GM12872 (cell line): ENCODE measurements around the gene TRUB1.

Experiments used
- TF ChIP-seq, protein P1 (sequence below): IDR thresholded peaks from 3 replicates; pipeline ENCODE4 v1.5.1; 2011; ENCODE audit warnings: low read depth, mild to moderate bottlenecking, low read length, moderate library complexity; ENCODE audit not compliant: insufficient read depth

The TRUB1 gene

DNA sequence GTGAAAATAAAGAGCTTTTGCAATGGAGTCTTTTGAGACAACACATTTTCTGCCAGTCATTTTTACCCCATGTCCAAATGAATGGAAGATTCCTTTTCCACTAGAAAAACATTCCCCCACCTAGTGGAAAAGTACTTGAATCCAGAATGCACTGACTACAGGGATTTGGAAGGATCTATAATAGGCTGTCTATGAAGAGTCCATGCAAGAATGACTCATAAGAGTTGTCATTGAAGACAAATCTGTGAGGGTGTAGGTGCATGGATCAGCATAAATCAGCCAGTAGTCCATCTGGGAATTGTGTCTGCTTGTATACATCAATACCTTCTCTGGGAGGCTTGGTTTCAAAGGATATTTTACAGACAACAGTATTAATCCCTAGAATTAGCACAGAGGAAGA is 32.5 kb upstream of the TRUB1 start:
- TF ChIP-seq, protein P1, sequence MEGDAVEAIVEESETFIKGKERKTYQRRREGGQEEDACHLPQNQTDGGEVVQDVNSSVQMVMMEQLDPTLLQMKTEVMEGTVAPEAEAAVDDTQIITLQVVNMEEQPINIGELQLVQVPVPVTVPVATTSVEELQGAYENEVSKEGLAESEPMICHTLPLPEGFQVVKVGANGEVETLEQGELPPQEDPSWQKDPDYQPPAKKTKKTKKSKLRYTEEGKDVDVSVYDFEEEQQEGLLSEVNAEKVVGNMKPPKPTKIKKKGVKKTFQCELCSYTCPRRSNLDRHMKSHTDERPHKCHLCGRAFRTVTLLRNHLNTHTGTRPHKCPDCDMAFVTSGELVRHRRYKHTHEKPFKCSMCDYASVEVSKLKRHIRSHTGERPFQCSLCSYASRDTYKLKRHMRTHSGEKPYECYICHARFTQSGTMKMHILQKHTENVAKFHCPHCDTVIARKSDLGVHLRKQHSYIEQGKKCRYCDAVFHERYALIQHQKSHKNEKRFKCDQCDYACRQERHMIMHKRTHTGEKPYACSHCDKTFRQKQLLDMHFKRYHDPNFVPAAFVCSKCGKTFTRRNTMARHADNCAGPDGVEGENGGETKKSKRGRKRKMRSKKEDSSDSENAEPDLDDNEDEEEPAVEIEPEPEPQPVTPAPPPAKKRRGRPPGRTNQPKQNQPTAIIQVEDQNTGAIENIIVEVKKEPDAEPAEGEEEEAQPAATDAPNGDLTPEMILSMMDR = no peak

DNA sequence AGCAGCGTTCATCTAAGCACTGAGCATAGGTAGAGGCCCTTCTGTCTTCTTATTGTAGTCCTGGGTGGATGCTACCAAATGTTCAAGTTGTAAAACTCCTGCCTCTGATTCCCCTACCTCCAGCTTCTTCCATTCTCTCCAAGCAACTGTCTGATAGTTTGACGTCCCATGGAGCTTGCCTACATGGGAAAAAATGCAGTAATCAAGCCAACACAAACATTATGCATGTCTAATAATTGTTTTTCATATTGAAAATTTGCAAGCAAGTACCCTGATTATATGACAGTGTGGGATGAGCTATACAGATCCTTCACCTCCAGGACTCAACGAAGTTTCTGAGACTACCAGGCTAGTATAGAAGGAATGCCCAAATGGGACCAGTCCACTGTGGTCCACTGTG is 31.0 kb upstream of the TRUB1 start:
- TF ChIP-seq, protein P1 = no peak

DNA sequence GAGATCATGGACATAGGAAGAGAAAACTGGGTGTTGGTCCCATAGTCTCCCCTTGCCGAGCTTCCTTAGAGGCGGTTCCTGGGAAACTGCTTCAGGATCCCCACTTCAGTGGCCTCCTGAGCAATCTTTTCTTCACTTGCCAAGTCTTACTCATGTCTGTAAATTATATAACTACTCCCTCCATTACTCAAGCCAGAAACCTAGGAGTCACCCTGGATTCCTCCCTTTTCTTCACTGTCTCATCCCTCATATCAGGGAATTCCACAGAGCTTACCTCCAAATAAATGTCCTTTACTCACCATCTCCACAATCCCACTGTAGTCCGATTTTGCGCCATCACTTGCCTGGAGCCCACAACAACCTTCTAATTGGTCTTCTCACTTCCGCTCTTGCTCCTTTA is 29.1 kb upstream of the TRUB1 start:
- TF ChIP-seq, protein P1 = no peak

DNA sequence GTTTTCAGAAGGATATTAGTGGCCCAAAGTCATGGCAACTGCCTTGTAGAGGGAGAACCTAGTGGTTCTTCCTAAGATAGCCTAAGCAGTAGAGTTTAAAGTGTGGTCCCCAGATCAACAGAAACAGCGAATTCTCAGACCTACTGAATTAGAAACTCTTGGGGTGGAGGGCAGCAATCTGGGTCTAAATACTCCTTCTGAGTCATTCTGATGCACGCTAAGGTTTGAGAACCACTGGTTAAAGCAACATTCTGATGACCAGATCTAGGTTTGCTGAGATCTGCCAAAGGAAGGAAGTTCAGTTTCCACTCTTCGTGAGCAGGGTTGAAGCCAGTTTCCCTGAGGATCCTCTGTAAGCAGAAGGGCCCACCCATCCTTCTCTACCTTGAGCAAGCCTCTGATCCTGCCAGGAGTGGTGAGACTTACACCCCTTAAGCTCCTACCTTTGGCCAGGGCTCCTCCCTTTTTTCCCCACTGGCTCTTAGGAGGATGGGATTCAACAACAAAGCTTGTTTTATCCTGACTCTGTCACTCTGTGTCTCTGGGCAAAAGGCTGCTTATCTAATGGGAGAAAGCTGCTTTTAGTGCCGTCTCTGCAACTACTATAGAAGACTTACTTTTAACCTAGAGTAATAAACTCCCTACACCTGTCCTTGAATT is 26.8 kb upstream of the TRUB1 start:
- TF ChIP-seq, protein P1 = no peak

DNA sequence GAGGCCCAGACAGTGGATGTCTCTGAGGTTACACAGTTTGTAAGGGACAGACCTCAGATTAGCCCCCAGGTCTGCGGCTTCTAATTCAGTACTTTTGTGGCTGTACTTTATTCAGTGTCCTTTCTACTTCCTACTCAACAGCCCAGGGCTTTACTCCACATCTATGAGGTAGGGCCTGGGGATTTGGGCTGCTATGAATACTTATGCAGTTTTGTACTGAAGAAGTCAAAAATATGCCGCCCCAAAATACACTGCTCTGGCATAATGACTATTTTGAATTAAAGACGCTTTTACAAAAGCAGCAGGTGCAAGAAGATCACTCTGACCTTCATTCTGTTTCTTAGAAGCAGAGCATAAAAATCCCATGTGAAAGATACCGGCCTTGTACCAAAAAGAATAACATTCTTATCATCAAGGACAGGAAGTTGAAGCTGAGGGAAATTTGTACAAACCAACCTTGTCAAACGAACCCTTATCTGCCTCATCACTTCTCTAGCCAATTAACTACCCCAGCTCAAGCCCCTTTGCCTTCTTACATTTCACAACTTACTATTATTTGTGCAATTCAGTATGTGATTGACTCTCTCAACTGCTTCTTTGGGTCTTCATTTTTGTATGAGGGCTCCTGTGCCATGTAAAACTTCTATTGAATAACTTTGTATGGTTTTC is 26.1 kb upstream of the TRUB1 start:
- TF ChIP-seq, protein P1 = no peak

DNA sequence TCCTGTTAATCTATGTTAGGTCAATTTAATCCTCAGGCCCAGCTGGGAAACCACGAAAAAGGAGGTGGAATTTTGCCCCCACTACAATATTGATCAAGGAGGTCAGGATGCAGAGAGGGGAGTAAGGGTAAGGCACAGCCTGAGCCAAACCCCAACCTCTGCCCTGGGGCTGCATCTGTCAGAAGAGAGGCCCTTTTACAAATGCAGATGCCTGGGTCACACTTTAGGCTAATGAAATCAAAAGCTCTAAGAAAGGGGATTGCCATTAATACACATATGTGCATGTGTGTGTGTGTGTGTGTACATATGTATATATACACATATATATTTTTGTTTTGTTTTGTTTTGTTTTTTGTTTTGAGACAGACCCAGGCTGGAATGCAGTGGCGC is 25.5 kb upstream of the TRUB1 start:
- TF ChIP-seq, protein P1 = no peak

DNA sequence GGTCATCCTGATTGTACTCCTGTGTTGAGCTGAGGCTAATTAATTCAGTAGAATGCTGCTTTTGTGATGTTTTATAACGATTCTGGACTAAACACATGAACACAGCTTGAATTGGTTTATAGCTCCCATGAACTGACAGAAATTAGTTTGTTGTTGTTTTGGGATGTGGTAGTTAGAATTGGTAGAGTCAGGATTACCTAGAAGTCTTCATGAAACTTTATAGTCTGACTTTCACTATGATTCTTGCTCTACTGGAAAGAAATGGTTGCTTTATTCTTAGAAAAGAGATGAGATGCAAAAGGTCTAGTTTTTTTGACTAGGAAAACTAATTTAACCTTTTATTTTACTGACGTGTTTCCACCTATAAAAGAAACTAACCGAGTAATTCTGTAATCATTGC is 23.4 kb upstream of the TRUB1 start:
- TF ChIP-seq, protein P1 = no peak
